ENCODE results near the gene WDFY4.

DNA sequence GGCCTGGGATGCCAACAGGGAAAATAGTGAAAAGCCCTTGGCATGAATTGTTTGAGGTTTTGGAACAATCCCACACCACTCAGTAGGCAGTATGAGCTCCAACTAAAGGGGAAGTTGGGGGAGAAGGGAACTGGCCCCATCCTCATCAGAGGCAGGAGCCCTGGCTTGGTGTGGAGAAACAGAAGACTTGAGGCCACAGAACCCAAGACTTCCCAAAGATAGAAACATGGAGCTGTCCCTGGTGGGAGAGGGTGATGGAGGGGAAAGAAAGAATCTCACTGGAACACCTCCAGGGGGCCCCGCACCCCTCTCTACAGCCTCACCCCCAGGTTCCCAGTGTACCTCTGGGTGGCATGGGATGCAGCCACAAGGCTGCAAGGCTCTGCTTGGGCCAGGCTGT, 345.0 kb downstream of the WDFY4 start:
- no peak for TF ChIP-seq ZFP3 (tag by site-specific recombination; IDR thresholded peaks at IDR 0.05; ENCODE audit: low read depth)
- TF ChIP-seq, protein P1, sequence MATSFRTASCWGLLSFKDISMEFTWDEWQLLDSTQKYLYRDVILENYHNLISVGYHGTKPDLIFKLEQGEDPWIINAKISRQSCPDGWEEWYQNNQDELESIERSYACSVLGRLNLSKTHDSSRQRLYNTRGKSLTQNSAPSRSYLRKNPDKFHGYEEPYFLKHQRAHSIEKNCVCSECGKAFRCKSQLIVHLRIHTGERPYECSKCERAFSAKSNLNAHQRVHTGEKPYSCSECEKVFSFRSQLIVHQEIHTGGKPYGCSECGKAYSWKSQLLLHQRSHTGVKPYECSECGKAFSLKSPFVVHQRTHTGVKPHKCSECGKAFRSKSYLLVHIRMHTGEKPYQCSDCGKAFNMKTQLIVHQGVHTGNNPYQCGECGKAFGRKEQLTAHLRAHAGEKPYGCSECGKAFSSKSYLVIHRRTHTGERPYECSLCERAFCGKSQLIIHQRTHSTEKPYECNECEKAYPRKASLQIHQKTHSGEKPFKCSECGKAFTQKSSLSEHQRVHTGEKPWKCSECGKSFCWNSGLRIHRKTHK (tag by site-specific recombination; IDR thresholded peaks at IDR 0.05), result no peak
- TF ChIP-seq, protein P2, sequence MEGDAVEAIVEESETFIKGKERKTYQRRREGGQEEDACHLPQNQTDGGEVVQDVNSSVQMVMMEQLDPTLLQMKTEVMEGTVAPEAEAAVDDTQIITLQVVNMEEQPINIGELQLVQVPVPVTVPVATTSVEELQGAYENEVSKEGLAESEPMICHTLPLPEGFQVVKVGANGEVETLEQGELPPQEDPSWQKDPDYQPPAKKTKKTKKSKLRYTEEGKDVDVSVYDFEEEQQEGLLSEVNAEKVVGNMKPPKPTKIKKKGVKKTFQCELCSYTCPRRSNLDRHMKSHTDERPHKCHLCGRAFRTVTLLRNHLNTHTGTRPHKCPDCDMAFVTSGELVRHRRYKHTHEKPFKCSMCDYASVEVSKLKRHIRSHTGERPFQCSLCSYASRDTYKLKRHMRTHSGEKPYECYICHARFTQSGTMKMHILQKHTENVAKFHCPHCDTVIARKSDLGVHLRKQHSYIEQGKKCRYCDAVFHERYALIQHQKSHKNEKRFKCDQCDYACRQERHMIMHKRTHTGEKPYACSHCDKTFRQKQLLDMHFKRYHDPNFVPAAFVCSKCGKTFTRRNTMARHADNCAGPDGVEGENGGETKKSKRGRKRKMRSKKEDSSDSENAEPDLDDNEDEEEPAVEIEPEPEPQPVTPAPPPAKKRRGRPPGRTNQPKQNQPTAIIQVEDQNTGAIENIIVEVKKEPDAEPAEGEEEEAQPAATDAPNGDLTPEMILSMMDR (tag by site-specific recombination; IDR thresholded peaks at IDR 0.05), result no peak
- no peak for TF ChIP-seq ZFP41 (tag by site-specific recombination; IDR thresholded peaks at IDR 0.05; ENCODE audit: borderline replicate concordance)
- no peak for TF ChIP-seq SP7 (tag by site-specific recombination; IDR thresholded peaks at IDR 0.05)
- TF ChIP-seq, protein P3, sequence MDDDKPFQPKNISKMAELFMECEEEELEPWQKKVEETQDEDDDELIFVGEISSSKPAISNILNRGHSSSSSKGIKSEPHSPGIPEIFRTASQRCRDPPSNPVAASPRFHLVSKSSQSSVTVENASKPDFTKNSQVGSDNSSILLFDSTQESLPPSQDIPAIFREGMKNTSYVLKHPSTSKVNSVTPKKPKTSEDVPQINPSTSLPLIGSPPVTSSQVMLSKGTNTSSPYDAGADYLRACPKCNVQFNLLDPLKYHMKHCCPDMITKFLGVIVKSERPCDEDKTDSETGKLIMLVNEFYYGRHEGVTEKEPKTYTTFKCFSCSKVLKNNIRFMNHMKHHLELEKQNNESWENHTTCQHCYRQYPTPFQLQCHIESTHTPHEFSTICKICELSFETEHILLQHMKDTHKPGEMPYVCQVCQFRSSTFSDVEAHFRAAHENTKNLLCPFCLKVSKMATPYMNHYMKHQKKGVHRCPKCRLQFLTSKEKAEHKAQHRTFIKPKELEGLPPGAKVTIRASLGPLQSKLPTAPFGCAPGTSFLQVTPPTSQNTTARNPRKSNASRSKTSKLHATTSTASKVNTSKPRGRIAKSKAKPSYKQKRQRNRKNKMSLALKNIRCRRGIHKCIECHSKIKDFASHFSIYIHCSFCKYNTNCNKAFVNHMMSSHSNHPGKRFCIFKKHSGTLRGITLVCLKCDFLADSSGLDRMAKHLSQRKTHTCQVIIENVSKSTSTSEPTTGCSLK (tag by site-specific recombination; IDR thresholded peaks at IDR 0.05), result no peak
- no peak for TF ChIP-seq ZNF624 (tag by site-specific recombination; IDR thresholded peaks at IDR 0.05)

All from HEK293 (cell line).